Mesothelial cell of epicardium (in vitro differentiated cells): ENCODE data around the gene DDX17. TPM values are rescaled to one million over a fixed set of nuclear protein-coding genes. Genes with fewer than 3 reads are reported as not detected.
A peak's percentile ranks its signal among the peaks of the same experiment; 100 is the strongest.

Experiments
- DNase-seq, 2 experiments: peaks; one replicate each; pipeline ENCODE4 v3.0.0; 2021; ENCODE audit warnings: low spot score in 2 of 2; ENCODE audit not compliant: unreplicated experiment in 2 of 2
- H3K27ac Mint-ChIP-seq: 2 replicates; pipeline ENCODE4 v1.8.0; 2021; ENCODE audit warnings: mixed read lengths
- H3K27me3 Mint-ChIP-seq: 2 replicates; pipeline ENCODE4 v1.8.0; 2021; ENCODE audit warnings: low read depth, mixed read lengths
- H3K36me3 Mint-ChIP-seq: 2 replicates; pipeline ENCODE4 v1.8.0; 2021; ENCODE audit warnings: mixed read lengths
- H3K4me1 Mint-ChIP-seq: 2 replicates; pipeline ENCODE4 v1.8.0; 2021; ENCODE audit warnings: mixed read lengths
- H3K4me3 Mint-ChIP-seq: 2 replicates; pipeline ENCODE4 v1.8.0; 2021; ENCODE audit warnings: mild to moderate bottlenecking, moderate library complexity, mixed read lengths
- H3K9me3 Mint-ChIP-seq: 2 replicates; pipeline ENCODE4 v1.8.0; 2021; ENCODE audit warnings: mixed read lengths
- CTCF ChIP-seq: fragments of 200-600 bp; sonication (generic); IDR thresholded peaks from one replicate; pipeline ENCODE4 v1.5.0; 2021; ENCODE audit warnings: antibody characterized with exemption; ENCODE audit not compliant: unreplicated experiment
- total RNA-seq: library from RNA; stranded (reverse); gene quantifications from 3 replicates; pipeline ENCODE4 v1.2.1, GENCODE V29; 2021

Gene DDX17
- total RNA-seq, 1 donor from 2014 or later: 717 TPM

GRCh38 chr22:38467904-38468442, 38.1 kb downstream of the DDX17 start, which contains the start of gene KDELR3:
Gene KDELR3, plus strand, starts transcription at chr22:38468096. Its CDS starts 138 bp downstream, at chr22:38468234.
- DNase-seq: peak in 1 of 2 experiments; percentile 70
- Mint-ChIP-seq H3K9me3 (no peaks in the 10 kb centered on the region), H3K4me1 (peaks cover 24% of the 10 kb centered on the region)

GRCh38 chr22:38467438-38467903, 38.6 kb downstream of the DDX17 start:
- H3K4me3 Mint-ChIP-seq: peak overlapping the region; percentile 70
- H3K27ac Mint-ChIP-seq: peak overlapping the region; percentile 61
- TF ChIP-seq CTCF: no peak
- DNase-seq: no peak
- H3K4me1 Mint-ChIP-seq: peaks cover 25% of the 10 kb centered on the region
- H3K27me3 Mint-ChIP-seq: peaks cover 6% of the 10 kb centered on the region
- H3K36me3 Mint-ChIP-seq: no peaks in the 10 kb centered on the region
- no peaks in the 10 kb centered on the region for H3K9me3 Mint-ChIP-seq

More at GRCh38 chr22:38467904-38468442, 38.1 kb downstream of the DDX17 start, which contains the start of gene KDELR3:
- H3K27ac Mint-ChIP-seq: peak within 1 kb of the TSS; percentile 66
- no peaks in the 10 kb centered on the region for H3K36me3 Mint-ChIP-seq
- peak within 1 kb of the TSS; percentile 73 for H3K4me3 Mint-ChIP-seq
- no peak for TF ChIP-seq CTCF
- peaks cover 6% of the 10 kb centered on the region for H3K27me3 Mint-ChIP-seq

DNA sequence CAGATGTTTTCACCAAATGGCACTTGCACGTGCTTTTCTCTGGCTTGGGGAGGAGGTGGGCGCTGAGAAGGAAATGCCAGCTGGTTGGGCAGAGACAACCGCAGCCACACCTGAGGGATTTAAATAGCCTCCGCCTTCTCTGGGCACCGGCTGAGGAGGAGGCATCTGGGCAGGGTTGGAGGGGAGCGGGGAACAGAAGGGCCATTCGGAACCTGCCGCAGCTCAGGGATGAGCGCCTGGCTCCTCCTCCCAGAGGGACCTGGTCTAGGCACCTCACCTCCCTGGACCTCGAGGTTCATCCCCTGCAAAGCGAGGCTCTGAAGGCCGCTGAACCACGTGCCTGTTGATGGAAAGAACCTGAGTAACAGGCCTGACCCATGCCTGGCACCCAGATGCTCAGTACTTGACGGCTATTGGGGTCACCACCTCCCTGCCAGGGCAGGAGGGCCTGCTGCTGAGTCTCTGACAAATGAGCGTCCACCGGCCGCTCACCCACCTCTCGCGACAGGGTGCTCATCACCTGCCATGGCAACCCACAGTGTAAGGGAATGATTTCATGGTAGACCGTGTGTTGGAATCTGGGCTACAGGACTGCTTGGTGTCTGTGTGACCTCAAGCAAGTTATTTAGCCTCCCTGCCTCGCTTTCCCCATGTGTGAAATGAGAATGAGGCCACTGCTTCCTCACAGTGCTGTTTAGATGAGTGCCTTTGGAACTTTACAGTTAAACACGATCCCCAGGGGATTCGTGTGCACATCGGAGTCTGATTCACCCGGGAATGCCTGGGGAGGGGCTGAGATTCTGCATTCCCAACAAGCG, 40.2 kb downstream of the DDX17 start:
- Mint-ChIP-seq H3K27me3 (peaks cover 15% of the 10 kb centered on the region), H3K4me1 (peaks cover 37% of the 10 kb centered on the region), H3K36me3 (no peaks in the 10 kb centered on the region), H3K4me3 (no peak overlapping the region), H3K27ac (no peak overlapping the region), H3K9me3 (no peaks in the 10 kb centered on the region)
- no peak for DNase-seq
- TF ChIP-seq CTCF: no peak

DNA sequence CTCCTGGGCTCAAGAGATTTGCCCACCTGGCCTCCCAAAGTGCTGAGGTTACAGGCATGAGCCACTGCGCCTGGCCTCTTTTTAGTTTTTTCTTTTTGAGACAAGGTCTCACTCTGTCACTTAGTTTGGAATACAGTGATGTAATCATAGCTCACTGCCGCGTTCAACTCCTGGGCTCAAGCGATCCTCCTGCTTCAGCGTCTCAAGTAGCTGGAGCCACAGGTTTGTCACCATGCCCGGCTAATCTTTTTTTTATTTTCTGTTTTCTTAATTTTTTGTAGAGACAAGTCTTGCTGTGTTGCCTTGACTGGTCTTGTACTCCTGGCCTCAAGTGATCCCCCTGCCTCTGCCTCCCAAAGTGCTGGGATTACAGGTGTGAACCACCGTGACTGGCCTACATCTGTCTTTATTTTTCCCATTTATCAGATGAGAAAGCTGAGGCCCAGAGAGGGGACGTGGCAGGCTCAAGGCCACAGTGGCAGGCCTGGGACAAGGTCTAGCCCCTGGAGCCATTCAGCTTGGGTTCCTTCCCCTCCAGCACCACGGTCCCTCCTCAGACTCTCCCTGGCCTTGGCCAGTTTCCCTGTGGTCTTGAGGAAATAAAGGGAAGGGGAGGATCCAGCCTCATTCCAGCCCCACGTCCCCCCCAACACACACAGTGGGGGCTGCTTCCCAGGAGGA, 41.0 kb downstream of the DDX17 start:
- H3K9me3 Mint-ChIP-seq: no peaks in the 10 kb centered on the region
- H3K4me3 Mint-ChIP-seq: no peak overlapping the region
- no peak for TF ChIP-seq CTCF
- H3K27me3 Mint-ChIP-seq: peaks cover 20% of the 10 kb centered on the region
- no peaks in the 10 kb centered on the region for H3K36me3 Mint-ChIP-seq
- H3K27ac Mint-ChIP-seq: no peak overlapping the region
- peaks cover 37% of the 10 kb centered on the region for H3K4me1 Mint-ChIP-seq
- DNase-seq: no peak

DNA sequence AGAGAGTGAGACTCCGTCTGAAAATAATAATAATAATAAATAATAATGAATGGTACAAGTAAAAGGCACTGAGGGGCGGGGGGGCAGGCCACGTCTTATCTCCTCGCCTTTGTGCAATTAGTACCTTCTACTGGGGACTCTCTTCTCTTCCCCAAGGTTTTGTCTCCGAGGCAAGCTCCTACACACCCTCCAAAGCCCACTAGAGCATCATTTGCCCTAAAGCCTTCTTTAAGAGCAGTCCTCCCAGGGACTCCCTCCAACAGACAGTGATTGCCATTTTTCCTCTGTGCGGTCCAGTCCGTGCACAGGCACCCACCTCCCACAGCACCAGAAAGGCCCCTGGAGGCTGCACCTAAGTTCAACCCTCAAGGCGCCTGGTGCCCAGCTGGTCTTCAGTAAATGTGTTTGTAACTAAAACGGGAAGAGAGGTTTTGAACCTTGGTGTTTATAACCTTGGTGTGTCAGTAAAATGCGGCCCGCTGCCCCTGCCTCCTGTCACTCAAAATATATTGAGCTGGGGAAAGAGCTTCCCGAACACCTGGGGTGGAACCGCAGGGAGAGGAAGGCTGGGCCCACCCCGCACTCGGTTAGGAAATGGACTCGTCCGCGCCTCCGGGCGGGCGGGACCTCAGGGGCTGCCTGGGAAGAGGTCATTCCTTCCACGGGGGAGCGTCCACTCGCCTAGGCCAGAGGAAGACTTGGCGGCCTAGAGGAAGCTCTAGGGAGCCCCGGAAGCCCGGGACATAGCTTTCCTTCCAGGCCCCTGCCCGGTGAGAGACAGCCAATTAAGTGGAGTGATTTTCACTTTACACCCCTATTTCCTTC, 42.9 kb downstream of the DDX17 start:
- Mint-ChIP-seq H3K4me1 (peaks cover 31% of the 10 kb centered on the region), H3K4me3 (peak overlapping the region; percentile 40), H3K36me3 (no peaks in the 10 kb centered on the region), H3K27me3 (peaks cover 20% of the 10 kb centered on the region), H3K9me3 (no peaks in the 10 kb centered on the region), H3K27ac (no peak overlapping the region)
- no peak for TF ChIP-seq CTCF
- no peak for DNase-seq
